PC-3 (cell line): ENCODE results near the gene UBXN10. TPM values are rescaled to one million over a fixed set of nuclear protein-coding genes. Genes with fewer than 3 reads are reported as not detected.

Experiments
- ATAC-seq: fragments of 200-7000 bp; cut with Tn5 transposase; 2 replicates; pipeline ENCODE4 v1.9.1; 2020; ENCODE audit warnings: mild to moderate bottlenecking, moderate library complexity
- BruUV-seq: library from RNA; stranded (reverse); fragments of 400-500 nt; replicated peaks from 2 replicates; lab custom pipeline; 2021; lab: Mats Ljungman, UMichigan
- CTCF ChIA-PET: fragments of 300-600 bp; sonication (Branson Sonifier 250); formaldehyde crosslinking; loops from one replicate; lab custom pipeline; 2022; ENCODE audit warnings: antibody characterized with exemption; lab: Charles Lee
- POLR2A ChIA-PET: fragments of 300-600 bp; sonication (Branson Sonifier 250); formaldehyde crosslinking; loops from one replicate; lab custom pipeline; 2022; ENCODE audit warnings: antibody characterized with exemption; ENCODE audit not compliant: unreplicated experiment; lab: Charles Lee
- DNase-seq: peaks from one replicate; pipeline ENCODE4 v3.0.0-alpha.2; 2015
- H2AFZ ChIP-seq: fragments of 300-600 bp; sonication (generic); 2 replicates; pipeline ENCODE4 v1.6.0; 2016; ENCODE audit warnings: antibody characterized with exemption, low read length
- H3F3A ChIP-seq: fragments of 300-600 bp; sonication (generic); one replicate; pipeline ENCODE4 v1.6.0; 2017; ENCODE audit warnings: antibody characterized with exemption, low read length, control low read depth, mild to moderate bottlenecking; ENCODE audit not compliant: unreplicated experiment
- H3K27ac ChIP-seq: fragments of 300-600 bp; sonication (generic); 2 replicates; pipeline ENCODE4 v1.5.1; 2016; ENCODE audit warnings: mild to moderate bottlenecking, low read length
- H3K27me3 ChIP-seq: fragments of 300-600 bp; sonication (generic); 2 replicates; pipeline ENCODE4 v1.6.1; 2016; ENCODE audit warnings: low read length, mixed read lengths
- H3K36me3 ChIP-seq: fragments of 300-600 bp; sonication (generic); 2 replicates; pipeline ENCODE4 v1.6.1; 2016; ENCODE audit warnings: low read depth, mixed run types, low read length, mixed read lengths
- H3K4me1 ChIP-seq: fragments of 300-600 bp; sonication (generic); 2 replicates; pipeline ENCODE4 v1.5.1; 2016; ENCODE audit warnings: low read length; ENCODE audit not compliant: insufficient read depth
- H3K4me2 ChIP-seq: fragments of 300-600 bp; sonication (generic); 2 replicates; pipeline ENCODE4 v1.6.0; 2016; ENCODE audit warnings: low read length
- H3K4me3 ChIP-seq: fragments of 300-600 bp; sonication (generic); 2 replicates; pipeline ENCODE4 v1.5.1; 2016; ENCODE audit warnings: mild to moderate bottlenecking, low read length, mixed read lengths
- H3K79me2 ChIP-seq: fragments of 300-600 bp; sonication (generic); 2 replicates; pipeline ENCODE4 v1.6.1; 2017; ENCODE audit warnings: low read length, mixed read lengths
- H3K9ac ChIP-seq: fragments of 300-600 bp; sonication (generic); 2 replicates; pipeline ENCODE4 v1.6.0; 2016; ENCODE audit warnings: mild to moderate bottlenecking, low read length
- H3K9me2 ChIP-seq: fragments of 300-600 bp; sonication (generic); replicated peaks from 2 replicates; pipeline ENCODE4 v1.6.1; 2016; ENCODE audit warnings: mixed run types, low read length, mixed read lengths
- H3K9me3 ChIP-seq: fragments of 300-600 bp; sonication (generic); 2 replicates; pipeline ENCODE4 v1.6.1; 2016; ENCODE audit warnings: low read length, mixed read lengths
- H4K20me1 ChIP-seq: fragments of 300-600 bp; sonication (generic); 2 replicates; pipeline ENCODE4 v1.6.1; 2016; ENCODE audit warnings: low read length, mixed read lengths
- EZH2 ChIP-seq: fragments of 300-600 bp; sonication (generic); IDR thresholded peaks from one replicate; pipeline ENCODE4 v1.6.1; 2017; ENCODE audit warnings: antibody characterized with exemption, mild to moderate bottlenecking, low read length; ENCODE audit not compliant: unreplicated experiment
- EZH2phosphoT487 ChIP-seq: fragments of 300-600 bp; sonication (generic); IDR thresholded peaks from 2 replicates; pipeline ENCODE4 v1.6.1; 2018; ENCODE audit warnings: mild to moderate bottlenecking, antibody characterized with exemption, low read length, borderline replicate concordance
- intact Hi-C: fragments of 100-400 bp; cut with micrococcal nuclease; formaldehyde crosslinking; loops from 2 replicates; pipeline ENCODE4 v1.9.0; 2023
- total RNA-seq: library from RNA; depleted of rRNA; stranded (reverse); fragments of >200 nt; gene quantifications from 2 replicates; pipeline ENCODE4 v1.2.3, GENCODE V29; 2014
- TF ChIP-seq, protein P1 (sequence below): fragments of 300-600 bp; sonication (generic); conservative IDR thresholded peaks from 2 replicates; pipeline ENCODE4 v1.5.1; 2017; ENCODE audit warnings: antibody characterized with exemption, low read depth, mild to moderate bottlenecking, low read length

Gene UBXN10
- total RNA-seq, 1 experiment from 2014 or later, result not detected

- DNase-seq, result peak; percentile 88
- BruUV-seq, result no TSS peak
- Histone ChIP-seq H3K27me3 (no peaks in the 10 kb centered on the region), H4K20me1 (no peaks in the 10 kb centered on the region), H3K9me3 (no peaks in the 10 kb centered on the region), H3K9ac (peak overlapping the region; percentile 59), H3K4me3 (no peak overlapping the region), H3F3A (peaks cover 8% of the 10 kb centered on the region), H3K4me2 (peak overlapping the region; percentile 35), H3K79me2 (no peaks in the 10 kb centered on the region), H3K9me2 (no peaks in the 10 kb centered on the region), H3K4me1 (peaks cover 45% of the 10 kb centered on the region), H2AFZ (no peak overlapping the region), H3K27ac (peak overlapping the region; percentile 93), H3K36me3 (no peaks in the 10 kb centered on the region)
- intact Hi-C loops, result no loop called here
- CTCF ChIA-PET, result no interaction called here
- TF ChIP-seq, protein P1, sequence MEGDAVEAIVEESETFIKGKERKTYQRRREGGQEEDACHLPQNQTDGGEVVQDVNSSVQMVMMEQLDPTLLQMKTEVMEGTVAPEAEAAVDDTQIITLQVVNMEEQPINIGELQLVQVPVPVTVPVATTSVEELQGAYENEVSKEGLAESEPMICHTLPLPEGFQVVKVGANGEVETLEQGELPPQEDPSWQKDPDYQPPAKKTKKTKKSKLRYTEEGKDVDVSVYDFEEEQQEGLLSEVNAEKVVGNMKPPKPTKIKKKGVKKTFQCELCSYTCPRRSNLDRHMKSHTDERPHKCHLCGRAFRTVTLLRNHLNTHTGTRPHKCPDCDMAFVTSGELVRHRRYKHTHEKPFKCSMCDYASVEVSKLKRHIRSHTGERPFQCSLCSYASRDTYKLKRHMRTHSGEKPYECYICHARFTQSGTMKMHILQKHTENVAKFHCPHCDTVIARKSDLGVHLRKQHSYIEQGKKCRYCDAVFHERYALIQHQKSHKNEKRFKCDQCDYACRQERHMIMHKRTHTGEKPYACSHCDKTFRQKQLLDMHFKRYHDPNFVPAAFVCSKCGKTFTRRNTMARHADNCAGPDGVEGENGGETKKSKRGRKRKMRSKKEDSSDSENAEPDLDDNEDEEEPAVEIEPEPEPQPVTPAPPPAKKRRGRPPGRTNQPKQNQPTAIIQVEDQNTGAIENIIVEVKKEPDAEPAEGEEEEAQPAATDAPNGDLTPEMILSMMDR, result no peak
- no peak for TF ChIP-seq EZH2phosphoT487
- TF ChIP-seq EZH2, result no peak
- POLR2A ChIA-PET, result no interaction called here
- ATAC-seq, result peak; percentile 13; the same call in 1 of the 2 replicates
Observed at GRCh38 chr1:20207546-20207945, 21.6 kb downstream of the UBXN10 start.

- no peak overlapping the region; the same call in 1 of the 2 replicates for H3K9ac ChIP-seq
- H3K4me1 ChIP-seq, result peaks cover 57% of the 10 kb centered on the region
- ATAC-seq (no peak), DNase-seq (no peak)
- H4K20me1 ChIP-seq, result no peaks in the 10 kb centered on the region
- no peaks in the 10 kb centered on the region for H3K9me2 ChIP-seq
- no TSS peak for BruUV-seq
- peaks cover 8% of the 10 kb centered on the region for H3F3A ChIP-seq
- H3K4me3 ChIP-seq, result no peak overlapping the region
- intact Hi-C loops, result no loop called here
- CTCF ChIA-PET, result interaction anchor here (1.0 kb wide), 1 partner anchor 44 kb away, joined by 3 read pairs; no protein-coding TSS in a partner anchor
- no peaks in the 10 kb centered on the region for H3K79me2 ChIP-seq
- H3K4me2 ChIP-seq, result no peak overlapping the region
- H3K27me3 ChIP-seq, result no peaks in the 10 kb centered on the region
- no peaks in the 10 kb centered on the region for H3K36me3 ChIP-seq
- no peak overlapping the region for H2AFZ ChIP-seq
- TF ChIP-seq EZH2 (no peak), EZH2phosphoT487 (no peak)
- TF ChIP-seq, protein P1, result no peak
- POLR2A ChIA-PET, result interaction anchor here (0.6 kb wide), 1 partner anchor 449 kb away, joined by 5 read pairs; no protein-coding TSS in a partner anchor
- no peaks in the 10 kb centered on the region for H3K9me3 ChIP-seq
- H3K27ac ChIP-seq, result peak overlapping the region; percentile 99
Observed at GRCh38 chr1:20209471-20209870, 23.6 kb downstream of the UBXN10 start.

DNA sequence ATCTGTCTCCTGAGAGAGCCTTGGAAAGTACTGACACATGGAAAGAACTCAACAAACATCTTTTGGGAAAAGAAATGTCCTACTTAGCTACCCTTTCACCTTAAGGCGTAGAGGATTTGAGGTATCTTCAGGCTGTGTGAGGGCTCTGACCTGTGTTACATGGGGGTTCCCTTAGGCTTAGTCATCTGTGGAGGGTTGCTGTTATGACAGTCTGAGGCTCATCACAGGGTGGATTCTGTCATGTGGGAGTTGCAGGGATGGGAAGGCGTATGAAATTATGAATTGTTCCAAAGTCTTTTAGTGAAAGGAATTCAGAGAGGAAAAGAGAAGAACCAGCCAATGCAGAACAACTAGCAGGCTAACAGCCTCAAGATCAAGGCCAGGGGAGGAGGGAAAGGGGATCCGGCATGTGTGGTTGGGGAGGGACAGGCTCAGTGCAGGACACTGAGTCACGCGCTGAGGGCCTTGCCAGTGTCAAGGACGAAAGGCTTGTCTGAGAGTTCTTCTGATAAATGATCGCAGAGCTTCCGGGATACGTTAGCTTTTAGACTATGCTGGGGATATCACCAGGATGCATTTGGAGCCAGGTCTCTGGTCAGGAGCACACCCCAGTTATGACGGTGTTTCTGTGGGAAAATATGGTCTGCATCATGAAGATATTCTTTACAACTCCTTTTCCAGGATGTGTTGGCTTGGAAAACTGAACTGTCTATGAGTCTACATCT lies 25.0 kb downstream of the UBXN10 start:
- Histone ChIP-seq H3K79me2 (no peaks in the 10 kb centered on the region), H2AFZ (no peak overlapping the region), H3F3A (peaks cover 8% of the 10 kb centered on the region), H3K36me3 (no peaks in the 10 kb centered on the region), H3K9ac (peak overlapping the region; percentile 83), H3K27ac (peak overlapping the region; percentile 99), H3K9me2 (no peaks in the 10 kb centered on the region), H3K4me2 (peak overlapping the region; percentile 50), H3K9me3 (no peaks in the 10 kb centered on the region), H3K4me1 (peaks cover 57% of the 10 kb centered on the region), H3K4me3 (no peak overlapping the region), H3K27me3 (no peaks in the 10 kb centered on the region), H4K20me1 (no peaks in the 10 kb centered on the region)
- CTCF ChIA-PET, result interaction anchor here (1.0 kb wide), 1 partner anchor 45 kb away, joined by 3 read pairs; no protein-coding TSS in a partner anchor
- TF ChIP-seq EZH2 (no peak), EZH2phosphoT487 (no peak)
- TF ChIP-seq, protein P1, result no peak
- DNase-seq (no peak), ATAC-seq (no peak)
- POLR2A ChIA-PET, result no interaction called here
- no TSS peak for BruUV-seq
- intact Hi-C loops, result loop anchor here (1.0 to 5.0 kb wide), 3 partner anchors 13 to 146 kb away; no protein-coding TSS in a partner anchor
